Naive B cell (primary cell): ENCODE measurements around the gene COG3. TPM values are rescaled to one million over a fixed set of nuclear protein-coding genes. Genes with fewer than 3 reads are reported as not detected.

ENCODE experiments used
- ATAC-seq, 2 donors: fragments of 150-1000 bp; cut with Tn5 transposase; 2 replicates each; pipeline ENCODE4 v1.10.0; 2021; ENCODE audit warnings: low read depth in 2 of 2, mild to moderate bottlenecking in 2 of 2, moderate library complexity in 2 of 2
- DNase-seq: peaks from one replicate; pipeline ENCODE4 v3.0.0; 2022
- H3K27ac Mint-ChIP-seq, 6 donors: one replicate each; pipeline ENCODE4 v1.8.0; 2020 to 2022; ENCODE audit warnings: mild to moderate bottlenecking in 6 of 6, mixed read lengths in 6 of 6, moderate library complexity in 5 of 6, inconsistent platforms in 2 of 6
- H3K27me3 Mint-ChIP-seq, 3 donors: one replicate each; pipeline ENCODE4 v1.8.0; 2021 to 2022; ENCODE audit warnings: mixed read lengths in 3 of 3, mild to moderate bottlenecking in 1 of 3
- H3K36me3 Mint-ChIP-seq, 2 donors: one replicate each; pipeline ENCODE4 v1.8.0; 2020 to 2022; ENCODE audit warnings: mixed read lengths in 2 of 2, inconsistent platforms in 1 of 2, mild to moderate bottlenecking in 1 of 2
- H3K4me1 Mint-ChIP-seq, 3 donors: one replicate each; pipeline ENCODE4 v1.8.0; 2020 to 2022; ENCODE audit warnings: mixed read lengths in 3 of 3, inconsistent platforms in 1 of 3, mild to moderate bottlenecking in 1 of 3, moderate library complexity in 1 of 3
- H3K4me3 Mint-ChIP-seq, 8 donors: one replicate each; pipeline ENCODE4 v1.8.0; 2020 to 2022; ENCODE audit warnings: mild to moderate bottlenecking in 8 of 8, mixed read lengths in 8 of 8, moderate library complexity in 8 of 8, inconsistent platforms in 2 of 8
- H3K9me3 Mint-ChIP-seq, 7 donors: one replicate each; pipeline ENCODE4 v1.8.0; 2020 to 2022; ENCODE audit warnings: mixed read lengths in 7 of 7, mild to moderate bottlenecking in 5 of 7, inconsistent platforms in 2 of 7, moderate library complexity in 1 of 7
- polyA plus RNA-seq, 6 donors: library from polyadenylated mRNA; unstranded; fragments of 300-500 nt; fragmentation: Illumina TruSeq; gene quantifications; one replicate each; pipeline ENCODE4 v1.2.3, GENCODE V29; 2021; ENCODE audit warnings: low read depth in 6 of 6

COG3 gene
- polyA plus RNA-seq, 6 donors from 2014 or later: 12.4 to 63.1 (median 29.9) TPM

DNA sequence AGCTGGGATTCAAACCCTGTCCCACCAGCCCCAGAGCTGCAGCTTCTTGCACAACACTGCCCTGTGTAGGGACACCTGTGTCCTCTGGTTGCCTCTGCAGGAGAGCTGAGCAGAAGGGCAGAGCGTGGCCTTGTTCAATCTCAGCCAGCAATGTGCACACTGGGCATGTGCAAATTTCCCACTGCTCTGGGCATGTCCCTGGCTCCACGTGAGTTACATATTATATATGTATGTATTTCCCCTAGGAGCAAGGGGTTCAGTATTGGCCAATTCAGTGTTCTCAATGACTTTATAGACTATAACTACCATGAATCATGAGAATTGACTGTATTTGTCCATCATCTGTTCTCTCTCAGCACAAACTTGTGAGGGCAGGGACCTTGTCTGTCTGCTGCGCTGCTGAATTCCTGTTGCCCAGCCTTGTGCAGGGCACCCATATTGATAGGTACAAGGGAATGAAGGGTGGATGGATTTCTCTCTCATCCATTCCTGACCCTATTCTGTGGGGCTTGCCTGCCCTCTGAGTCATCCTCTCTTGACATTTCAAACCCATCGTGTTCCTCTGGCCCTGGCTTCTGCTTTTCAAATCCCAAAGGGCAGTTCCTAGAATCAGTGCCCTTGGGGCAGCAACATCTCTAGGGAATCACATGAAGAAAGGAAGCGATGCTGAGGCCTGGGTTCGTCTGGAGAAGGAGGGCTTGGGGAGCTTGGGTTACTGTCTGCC is 81.1 kb downstream of the COG3 start:
- no peak for DNase-seq
- ATAC-seq: no peak
- Mint-ChIP-seq H3K36me3 (no peaks in the 10 kb centered on the region), H3K9me3 (no peaks in the 10 kb centered on the region), H3K27ac (no peak overlapping the region), H3K4me1 (no peaks in the 10 kb centered on the region), H3K27me3 (peaks cover 0 to 25% (median 8%) of the 10 kb centered on the region in 3 donors), H3K4me3 (no peak overlapping the region)

DNA sequence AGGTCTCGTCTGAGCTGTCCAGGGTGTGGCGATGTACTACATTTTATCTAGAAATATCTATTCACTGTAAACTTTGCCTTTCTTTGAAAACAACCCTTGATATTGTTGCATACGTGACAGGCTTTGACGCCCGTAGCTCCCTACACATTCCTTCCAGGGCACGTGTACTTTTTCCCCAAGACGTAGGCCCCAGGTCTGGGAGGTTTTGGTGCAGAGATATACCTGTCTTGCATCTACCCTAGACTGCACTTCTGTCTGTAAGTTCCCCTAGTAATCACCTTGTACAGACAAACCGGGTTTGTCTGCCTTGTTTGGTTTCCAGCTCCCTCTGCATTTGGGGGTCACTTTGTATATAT is 81.6 kb downstream of the COG3 start:
- peaks cover 0 to 25% (median 8%) of the 10 kb centered on the region in 3 donors for H3K27me3 Mint-ChIP-seq
- H3K27ac Mint-ChIP-seq: peak overlapping the region in 1 of 6 donors; percentile 71
- ATAC-seq: no peak
- no peak overlapping the region for H3K4me3 Mint-ChIP-seq
- DNase-seq: no peak
- H3K4me1 Mint-ChIP-seq: no peaks in the 10 kb centered on the region
- no peaks in the 10 kb centered on the region for H3K9me3 Mint-ChIP-seq
- no peaks in the 10 kb centered on the region for H3K36me3 Mint-ChIP-seq

DNA sequence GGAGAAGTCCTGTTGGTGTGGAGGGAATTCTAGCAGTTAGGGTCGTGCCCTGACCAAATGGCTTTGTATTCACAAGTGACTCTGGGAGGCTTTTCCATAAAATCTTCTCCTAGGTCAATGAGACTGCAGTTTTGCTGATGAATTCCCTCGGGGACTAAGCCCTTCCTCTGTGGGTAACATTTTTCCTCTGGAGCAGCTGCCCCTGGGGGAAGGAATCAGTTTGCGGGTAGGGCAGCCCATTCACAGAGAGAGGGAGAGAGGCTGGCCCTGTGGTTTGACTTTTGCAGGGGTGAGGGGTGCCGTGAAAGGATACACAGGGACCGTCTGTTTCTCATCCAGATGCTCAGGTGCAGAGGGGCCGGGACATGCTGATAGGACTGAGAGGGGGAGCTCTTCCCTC is 83.5 kb downstream of the COG3 start:
- ATAC-seq: no peak
- Mint-ChIP-seq H3K36me3 (no peaks in the 10 kb centered on the region), H3K4me1 (no peaks in the 10 kb centered on the region), H3K9me3 (no peaks in the 10 kb centered on the region), H3K27me3 (peaks cover 0 to 25% (median 14%) of the 10 kb centered on the region in 3 donors), H3K27ac (no peak overlapping the region), H3K4me3 (no peak overlapping the region)
- no peak for DNase-seq

DNA sequence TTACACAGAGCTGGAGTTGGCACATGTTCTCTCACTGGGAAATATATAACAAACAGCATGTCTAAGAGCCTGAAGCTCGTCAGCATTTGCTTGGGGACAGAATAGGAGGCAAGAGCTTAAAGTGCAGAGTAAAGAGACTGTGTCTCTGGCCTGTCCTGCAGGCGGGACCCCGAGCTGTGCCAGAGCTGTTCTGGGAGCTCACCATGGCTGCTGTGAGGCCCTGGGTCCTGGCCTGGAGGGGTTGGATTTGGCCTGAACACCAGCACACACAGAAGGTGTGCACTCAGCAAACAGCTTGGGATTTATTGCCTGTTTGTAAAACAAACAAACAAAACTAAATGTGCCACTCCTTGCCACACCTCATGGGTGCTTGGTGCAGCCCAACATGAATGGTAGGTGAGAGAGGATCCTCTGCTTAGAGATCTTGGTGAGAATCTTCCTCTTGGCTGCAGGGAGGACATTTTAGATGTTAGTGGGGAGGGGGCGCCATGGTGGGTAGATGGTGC is 89.9 kb downstream of the COG3 start:
- DNase-seq (no peak), ATAC-seq (no peak)
- Mint-ChIP-seq H3K27me3 (peaks cover 0 to 14% (median 0%) of the 10 kb centered on the region in 3 donors), H3K9me3 (peaks cover 0 to 20% (median 3%) of the 10 kb centered on the region in 7 donors), H3K27ac (no peak overlapping the region), H3K36me3 (peaks cover 0 to 4% of the 10 kb centered on the region in 2 donors), H3K4me3 (no peak overlapping the region), H3K4me1 (no peaks in the 10 kb centered on the region)

DNA sequence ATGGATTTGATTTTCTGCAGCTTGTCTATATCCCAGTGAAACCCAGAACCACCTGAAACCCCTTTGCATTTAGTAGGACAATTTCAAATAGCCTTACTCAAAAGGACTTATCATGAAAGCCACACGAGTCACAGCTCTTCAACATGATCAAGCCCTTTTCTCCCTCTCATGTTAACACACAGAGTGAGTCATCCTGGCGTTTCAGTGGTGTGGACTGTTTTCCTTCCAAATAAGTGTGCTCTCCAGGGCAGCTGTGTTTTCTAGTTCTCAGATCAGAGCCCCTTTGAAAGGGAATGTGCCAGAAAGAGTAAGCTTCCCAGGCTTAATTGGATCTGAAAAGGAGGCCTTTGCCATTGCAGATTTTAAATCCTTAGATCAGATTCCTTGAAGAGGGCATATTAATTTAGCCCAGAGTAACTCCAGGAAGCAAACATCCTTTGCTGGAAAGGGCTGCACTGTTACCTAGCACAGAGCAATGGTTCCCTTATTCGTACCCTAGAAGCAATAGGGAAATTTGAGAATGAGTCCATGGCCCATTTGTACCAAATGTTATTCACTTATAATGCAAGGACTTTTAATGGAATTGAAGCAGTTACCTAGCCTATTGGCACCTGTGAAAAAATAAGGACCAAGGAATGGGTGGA is 99.5 kb downstream of the COG3 start:
- Mint-ChIP-seq H3K4me1 (no peaks in the 10 kb centered on the region), H3K4me3 (no peak overlapping the region), H3K9me3 (peaks cover 0 to 15% (median 8%) of the 10 kb centered on the region in 7 donors), H3K36me3 (peaks cover 0 to 7% of the 10 kb centered on the region in 2 donors), H3K27me3 (peaks cover 4 to 22% (median 13%) of the 10 kb centered on the region in 3 donors), H3K27ac (no peak overlapping the region)
- ATAC-seq (no peak), DNase-seq (no peak)

DNA sequence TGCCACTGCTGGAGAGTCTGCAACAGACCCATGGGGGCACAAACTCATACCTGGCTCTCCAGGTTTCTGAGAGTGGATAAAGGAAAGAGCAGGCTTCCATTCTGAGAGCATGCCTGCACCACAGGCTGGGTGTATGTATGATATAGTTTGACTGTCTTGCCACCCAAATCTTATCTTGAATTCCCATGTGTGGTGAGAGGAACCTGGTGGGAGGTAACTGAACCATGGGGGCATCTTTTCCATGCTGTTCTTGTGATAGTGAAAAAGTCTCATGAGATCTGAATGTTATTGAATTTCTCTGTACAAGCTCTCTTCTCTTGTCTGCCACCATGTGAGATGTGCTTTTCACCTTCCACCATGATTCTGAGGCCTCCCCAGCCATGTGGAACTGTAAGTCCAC is 100.6 kb downstream of the COG3 start:
- H3K4me1 Mint-ChIP-seq: no peaks in the 10 kb centered on the region
- peaks cover 4 to 22% (median 9%) of the 10 kb centered on the region in 3 donors for H3K27me3 Mint-ChIP-seq
- ATAC-seq (no peak), DNase-seq (no peak)
- no peak overlapping the region for H3K27ac Mint-ChIP-seq
- H3K9me3 Mint-ChIP-seq: peaks cover 0 to 15% (median 8%) of the 10 kb centered on the region in 7 donors
- peaks cover 0 to 7% of the 10 kb centered on the region in 2 donors for H3K36me3 Mint-ChIP-seq
- no peak overlapping the region for H3K4me3 Mint-ChIP-seq

DNA sequence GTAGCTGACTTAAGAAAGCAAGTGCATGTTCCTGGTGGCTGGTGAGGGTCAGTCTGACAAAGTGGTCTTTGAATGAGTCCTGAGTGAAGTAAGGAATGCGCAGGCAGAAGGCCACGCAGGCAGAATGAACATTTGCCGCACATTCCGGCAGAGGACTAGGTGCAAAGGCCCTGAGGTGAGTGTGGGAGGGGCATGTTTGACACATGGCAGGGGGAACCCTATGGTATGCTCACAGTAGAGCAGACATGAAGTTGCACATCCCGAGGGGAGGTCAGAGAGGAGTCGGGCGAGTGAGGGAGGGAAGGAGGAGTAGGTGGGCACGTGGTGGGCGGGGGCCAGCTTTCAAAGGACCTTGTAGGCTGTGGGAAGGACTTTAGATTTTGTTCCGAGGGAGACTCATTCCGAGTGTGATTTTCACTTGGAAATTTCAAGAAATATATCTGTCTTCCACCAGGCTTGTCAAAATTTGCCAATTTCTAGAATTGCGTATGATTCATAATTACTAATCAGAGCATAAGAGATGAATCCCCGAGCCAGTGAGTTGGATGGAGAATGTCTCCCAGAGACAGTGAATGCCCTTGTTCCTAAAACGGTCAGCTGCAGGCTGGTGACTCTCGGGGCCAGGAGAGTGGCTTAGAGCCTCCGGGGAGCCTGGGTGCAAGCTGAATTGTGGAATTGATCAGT is 110.5 kb downstream of the COG3 start:
- no peaks in the 10 kb centered on the region for H3K4me1 Mint-ChIP-seq
- no peak overlapping the region for H3K4me3 Mint-ChIP-seq
- H3K27ac Mint-ChIP-seq: no peak overlapping the region
- H3K36me3 Mint-ChIP-seq: no peaks in the 10 kb centered on the region
- H3K9me3 Mint-ChIP-seq: peaks cover 0 to 2% (median 0%) of the 10 kb centered on the region in 7 donors
- DNase-seq: no peak
- H3K27me3 Mint-ChIP-seq: peaks cover 5 to 50% (median 49%) of the 10 kb centered on the region in 3 donors
- no peak for ATAC-seq

DNA sequence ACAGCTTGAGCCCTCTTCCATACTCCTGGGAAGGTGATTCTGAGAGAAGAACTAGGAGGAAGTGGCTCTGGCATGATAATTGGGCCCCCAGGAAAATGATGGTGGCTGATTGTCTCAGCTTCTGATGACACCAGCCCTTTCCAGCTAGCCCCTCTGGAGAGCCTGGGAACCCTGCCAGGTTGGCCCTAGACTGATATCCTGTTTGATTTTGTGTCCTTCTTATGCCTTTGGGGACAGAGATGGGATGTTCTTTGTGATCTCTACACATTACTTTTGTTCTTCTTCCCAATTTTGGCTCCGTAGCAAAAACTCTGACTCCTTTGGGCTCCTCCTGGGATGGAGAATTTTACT is 111.1 kb downstream of the COG3 start:
- no peak overlapping the region for H3K27ac Mint-ChIP-seq
- peaks cover 5 to 50% (median 48%) of the 10 kb centered on the region in 3 donors for H3K27me3 Mint-ChIP-seq
- H3K4me1 Mint-ChIP-seq: no peaks in the 10 kb centered on the region
- H3K4me3 Mint-ChIP-seq: no peak overlapping the region
- ATAC-seq: no peak
- peaks cover 0 to 2% (median 0%) of the 10 kb centered on the region in 7 donors for H3K9me3 Mint-ChIP-seq
- no peak for DNase-seq
- no peaks in the 10 kb centered on the region for H3K36me3 Mint-ChIP-seq

DNA sequence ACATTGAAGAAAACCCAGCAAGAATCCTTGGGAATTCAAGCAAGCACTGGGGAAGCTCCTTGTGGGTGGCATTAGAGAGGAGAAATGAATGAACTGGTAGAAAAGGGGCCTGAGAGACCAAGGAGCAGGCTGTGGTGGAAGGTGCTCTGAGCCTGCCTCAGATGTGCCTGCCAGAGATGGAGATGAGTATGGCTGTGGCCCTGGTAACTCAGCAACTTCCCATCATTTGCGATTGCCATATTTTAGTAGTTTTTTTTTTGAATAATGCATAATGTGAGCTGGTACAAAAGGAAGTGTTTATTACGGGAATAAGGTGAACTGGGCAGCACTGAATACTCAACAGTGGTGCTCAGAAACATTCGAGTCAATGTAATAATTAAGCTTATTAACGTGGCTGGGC is 111.7 kb downstream of the COG3 start:
- H3K36me3 Mint-ChIP-seq: no peaks in the 10 kb centered on the region
- H3K9me3 Mint-ChIP-seq: peaks cover 0 to 2% (median 0%) of the 10 kb centered on the region in 7 donors
- no peak for DNase-seq
- no peak overlapping the region for H3K27ac Mint-ChIP-seq
- no peak overlapping the region for H3K4me3 Mint-ChIP-seq
- H3K4me1 Mint-ChIP-seq: no peaks in the 10 kb centered on the region
- peaks cover 2 to 48% (median 41%) of the 10 kb centered on the region in 3 donors for H3K27me3 Mint-ChIP-seq
- ATAC-seq: no peak

DNA sequence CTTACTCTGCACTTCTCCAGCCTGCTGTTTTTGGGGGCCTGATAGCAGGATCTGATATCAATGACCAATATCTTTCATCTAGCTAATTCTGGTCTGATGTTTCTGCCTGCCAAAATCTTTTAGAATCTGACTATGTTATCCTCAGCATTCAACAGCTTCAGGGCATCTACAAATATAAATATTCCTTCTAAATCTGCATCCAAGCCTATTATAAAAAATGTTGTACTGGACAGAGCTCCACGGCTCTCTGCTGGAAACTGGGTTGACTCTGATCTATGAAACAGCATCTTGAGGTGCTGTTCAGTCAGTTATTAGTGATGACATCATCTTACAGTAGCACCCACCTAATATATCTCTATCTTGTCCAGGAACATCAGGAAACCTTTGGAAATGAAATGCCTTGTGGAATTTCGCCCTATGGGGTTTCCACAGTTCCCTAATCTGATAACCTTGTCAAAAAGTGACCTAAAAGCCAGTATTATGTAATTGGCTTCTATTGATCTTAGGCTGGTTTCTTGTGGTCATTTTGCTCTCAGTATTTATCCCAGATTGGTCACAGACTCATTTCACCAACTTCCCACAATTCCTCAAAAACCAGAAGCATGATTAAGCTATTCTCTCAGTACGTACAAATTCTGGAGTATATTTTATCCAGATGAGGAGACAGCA is 117.8 kb downstream of the COG3 start:
- no peaks in the 10 kb centered on the region for H3K4me1 Mint-ChIP-seq
- H3K4me3 Mint-ChIP-seq: no peak overlapping the region
- peaks cover 0 to 4% (median 0%) of the 10 kb centered on the region in 7 donors for H3K9me3 Mint-ChIP-seq
- ATAC-seq (no peak), DNase-seq (no peak)
- no peak overlapping the region for H3K27ac Mint-ChIP-seq
- H3K27me3 Mint-ChIP-seq: peaks cover 4 to 33% (median 32%) of the 10 kb centered on the region in 3 donors
- no peaks in the 10 kb centered on the region for H3K36me3 Mint-ChIP-seq

DNA sequence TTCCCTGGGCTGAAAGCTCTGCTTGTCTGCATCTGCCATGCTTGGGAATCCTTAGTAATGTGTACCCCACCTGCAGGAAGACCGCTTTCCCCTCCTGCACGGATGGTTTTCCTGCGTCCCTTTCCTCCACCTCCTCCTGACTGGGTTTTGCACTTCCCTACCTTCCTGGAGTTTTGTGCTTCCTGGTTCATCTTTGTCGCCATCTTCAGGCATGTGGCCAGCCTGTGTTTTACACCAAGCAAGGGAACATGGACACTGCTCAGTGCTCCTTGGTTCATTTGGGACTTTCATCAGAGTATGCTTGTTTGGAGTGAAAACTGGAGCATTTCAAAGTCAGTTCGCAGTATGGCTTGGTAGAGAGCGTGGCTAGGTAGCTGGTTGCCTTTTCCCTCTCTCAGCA is 120.1 kb downstream of the COG3 start:
- H3K9me3 Mint-ChIP-seq: peaks cover 0 to 2% (median 0%) of the 10 kb centered on the region in 7 donors
- no peak overlapping the region for H3K27ac Mint-ChIP-seq
- DNase-seq (no peak), ATAC-seq (no peak)
- no peaks in the 10 kb centered on the region for H3K36me3 Mint-ChIP-seq
- H3K4me1 Mint-ChIP-seq: no peaks in the 10 kb centered on the region
- H3K4me3 Mint-ChIP-seq: no peak overlapping the region
- peaks cover 4 to 21% (median 20%) of the 10 kb centered on the region in 3 donors for H3K27me3 Mint-ChIP-seq
